HG03558 (cell line): ENCODE data around the gene HDAC9.

ENCODE experiments used
- ATAC-seq: cut with Tn5 transposase; IDR thresholded peaks from one replicate; pipeline ENCODE4 v1.9.1; 2021; ENCODE audit warnings: moderate number of reproducible peaks; ENCODE audit not compliant: unreplicated experiment; ENCODE audit errors: extremely low read depth

The HDAC9 gene

GRCh38 chr7:18552316-18552916 lies 56.9 kb downstream of the HDAC9 start:
- ATAC-seq, result no peak

- ATAC-seq, result no peak
Observed at GRCh38 chr7:18552943-18553604, 57.5 kb downstream of the HDAC9 start.

- no peak for ATAC-seq
Observed at GRCh38 chr7:18553605-18554003, 58.1 kb downstream of the HDAC9 start.

- no peak for ATAC-seq
Observed at GRCh38 chr7:18555120-18555519, 59.6 kb downstream of the HDAC9 start.

- ATAC-seq, result no peak
Observed at GRCh38 chr7:18555968-18556367, 60.4 kb downstream of the HDAC9 start.

GRCh38 chr7:18558503-18558902 lies 63.0 kb downstream of the HDAC9 start:
- ATAC-seq, result no peak

- no peak for ATAC-seq
Observed at GRCh38 chr7:18558910-18559309, 63.4 kb downstream of the HDAC9 start.

- ATAC-seq, result no peak
Observed at GRCh38 chr7:18559756-18560155, 64.2 kb downstream of the HDAC9 start.

- no peak for ATAC-seq
Observed at GRCh38 chr7:18564779-18565178, 69.2 kb downstream of the HDAC9 start.

- ATAC-seq, result no peak
Observed at GRCh38 chr7:18565337-18565736, 69.8 kb downstream of the HDAC9 start.

GRCh38 chr7:18566205-18566604 lies 70.7 kb downstream of the HDAC9 start:
- ATAC-seq, result no peak

- peak; percentile 95 for ATAC-seq
Observed at GRCh38 chr7:18566829-18567228, 71.3 kb downstream of the HDAC9 start.

GRCh38 chr7:18570441-18570840 lies 74.9 kb downstream of the HDAC9 start:
- no peak for ATAC-seq

- ATAC-seq, result no peak
Observed at GRCh38 chr7:18570890-18571478, 75.4 kb downstream of the HDAC9 start.

- ATAC-seq, result no peak
Observed at GRCh38 chr7:18572154-18572553, 76.6 kb downstream of the HDAC9 start.

- no peak for ATAC-seq
Observed at GRCh38 chr7:18572885-18573284, 77.3 kb downstream of the HDAC9 start.

- no peak for ATAC-seq
Observed at GRCh38 chr7:18573410-18574234, 78.1 kb downstream of the HDAC9 start.

GRCh38 chr7:18574235-18574540 lies 78.6 kb downstream of the HDAC9 start:
- no peak for ATAC-seq

- no peak for ATAC-seq
Observed at GRCh38 chr7:18574676-18575075, 79.1 kb downstream of the HDAC9 start.

GRCh38 chr7:18575622-18576572 lies 80.3 kb downstream of the HDAC9 start:
- no peak for ATAC-seq
